ENCODE results near the gene GNLY.
"Not testable (repeated sequence)": the region's sequence is repeated elsewhere in the genome, so short reads cannot be mapped to it uniquely, and the experiment has no call there.

GNLY gene

GRCh38 chr2:85694052-85695025 is at the start of gene GNLY:
TSS of gene GNLY (plus strand) at chr2:85694358. CDS start at chr2:85694419, 61 bp downstream.
- no peak for DNase-seq

- no peak for DNase-seq
Observed at GRCh38 chr2:85644909-85645308, 49.2 kb upstream of the GNLY start.

- DNase-seq = no peak
Observed at GRCh38 chr2:85646166-85646565, 48.0 kb upstream of the GNLY start.

GRCh38 chr2:85647823-85648526 is 46.2 kb upstream of the GNLY start:
- DNase-seq = no peak

GRCh38 chr2:85648619-85649018 is 45.5 kb upstream of the GNLY start:
- no peak for DNase-seq

GRCh38 chr2:85649201-85650190 is 44.7 kb upstream of the GNLY start:
- DNase-seq = no peak

- DNase-seq = no peak
Observed at GRCh38 chr2:85650456-85650855, 43.7 kb upstream of the GNLY start.

GRCh38 chr2:85651097-85651496 is 43.1 kb upstream of the GNLY start:
- DNase-seq = no peak

- no peak for DNase-seq
Observed at GRCh38 chr2:85652056-85652455, 42.1 kb upstream of the GNLY start.

- DNase-seq = no peak
Observed at GRCh38 chr2:85653996-85654395, 40.2 kb upstream of the GNLY start.

- no peak for DNase-seq
Observed at GRCh38 chr2:85655961-85656417, 38.2 kb upstream of the GNLY start.

- DNase-seq = no peak
Observed at GRCh38 chr2:85656468-85656867, 37.7 kb upstream of the GNLY start.

- DNase-seq = not testable (repeated sequence)
Observed at GRCh38 chr2:85657399-85657798, 36.8 kb upstream of the GNLY start.

- no peak for DNase-seq
Observed at GRCh38 chr2:85659324-85659981, 34.7 kb upstream of the GNLY start.

- DNase-seq = not testable (repeated sequence)
Observed at GRCh38 chr2:85660301-85660700, 33.9 kb upstream of the GNLY start.

GRCh38 chr2:85660725-85661124 is 33.4 kb upstream of the GNLY start:
- no peak for DNase-seq

GRCh38 chr2:85661139-85661858 is 32.9 kb upstream of the GNLY start:
- no peak for DNase-seq

GRCh38 chr2:85662899-85663593 is 31.1 kb upstream of the GNLY start:
- DNase-seq = no peak

- DNase-seq = no peak
Observed at GRCh38 chr2:85663594-85664565, 30.3 kb upstream of the GNLY start.
